Left hindlimb (tissue), 1 donor: ENCODE data around the gene KAT6B.

Source experiments
- DNase-seq: peaks from one replicate; pipeline ENCODE4 v3.0.0-alpha.2; 2018

The KAT6B gene

DNA sequence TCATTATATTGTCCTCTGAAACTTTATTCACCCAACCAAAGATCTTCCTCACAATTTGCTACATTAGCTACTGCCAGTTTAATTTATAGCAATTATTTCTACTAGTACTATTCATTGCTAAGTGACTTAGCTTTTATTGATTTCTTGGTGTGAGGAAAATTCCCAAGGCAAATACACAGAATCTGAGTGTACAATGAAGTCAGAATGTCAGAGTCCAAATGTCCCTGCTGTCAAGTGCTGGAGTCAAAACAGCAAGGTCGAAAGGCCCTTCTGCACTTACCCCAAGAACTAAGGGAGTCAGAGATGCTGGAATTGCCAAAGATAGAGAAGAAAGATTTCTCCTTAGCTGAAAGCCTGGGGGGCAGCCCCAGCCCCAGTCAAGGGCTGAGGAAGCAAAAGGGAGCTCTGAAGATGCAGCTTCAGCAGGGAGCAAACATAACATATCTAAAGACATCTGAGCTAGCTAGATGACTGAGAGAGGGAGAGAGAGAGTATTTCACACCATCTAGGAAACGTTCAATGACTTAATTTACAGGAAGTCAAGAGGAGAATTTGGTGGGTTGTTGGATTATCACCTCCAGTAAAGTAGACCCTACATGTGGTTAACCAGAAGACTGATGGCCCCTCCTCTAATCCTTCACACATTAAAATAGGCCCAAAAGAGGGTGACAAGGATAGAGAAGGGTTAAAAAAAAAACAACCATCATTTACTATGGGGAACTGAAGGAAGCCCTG, 248.5 kb downstream of the KAT6B start:
- DNase-seq, result no peak

DNA sequence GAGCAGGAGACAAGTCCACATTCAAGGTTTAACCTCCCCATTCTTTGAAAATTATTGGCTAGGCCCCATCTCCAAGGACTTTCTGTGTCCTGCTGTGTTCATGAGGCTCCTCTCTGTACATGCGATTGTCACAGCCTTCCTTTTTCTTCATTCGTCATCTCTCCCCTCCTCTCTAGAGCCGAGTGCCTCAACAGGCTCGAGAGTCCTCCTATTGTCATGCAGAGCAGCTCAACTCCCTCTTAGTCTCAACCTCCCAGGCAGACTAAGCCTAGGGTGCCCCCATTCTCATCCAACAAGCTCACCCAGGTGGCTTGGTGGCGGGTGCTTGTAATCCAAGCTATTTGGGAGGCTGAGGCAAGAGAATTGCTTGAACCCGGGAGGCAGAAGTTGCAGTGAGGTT, 249.9 kb downstream of the KAT6B start:
- DNase-seq, result no peak

DNA sequence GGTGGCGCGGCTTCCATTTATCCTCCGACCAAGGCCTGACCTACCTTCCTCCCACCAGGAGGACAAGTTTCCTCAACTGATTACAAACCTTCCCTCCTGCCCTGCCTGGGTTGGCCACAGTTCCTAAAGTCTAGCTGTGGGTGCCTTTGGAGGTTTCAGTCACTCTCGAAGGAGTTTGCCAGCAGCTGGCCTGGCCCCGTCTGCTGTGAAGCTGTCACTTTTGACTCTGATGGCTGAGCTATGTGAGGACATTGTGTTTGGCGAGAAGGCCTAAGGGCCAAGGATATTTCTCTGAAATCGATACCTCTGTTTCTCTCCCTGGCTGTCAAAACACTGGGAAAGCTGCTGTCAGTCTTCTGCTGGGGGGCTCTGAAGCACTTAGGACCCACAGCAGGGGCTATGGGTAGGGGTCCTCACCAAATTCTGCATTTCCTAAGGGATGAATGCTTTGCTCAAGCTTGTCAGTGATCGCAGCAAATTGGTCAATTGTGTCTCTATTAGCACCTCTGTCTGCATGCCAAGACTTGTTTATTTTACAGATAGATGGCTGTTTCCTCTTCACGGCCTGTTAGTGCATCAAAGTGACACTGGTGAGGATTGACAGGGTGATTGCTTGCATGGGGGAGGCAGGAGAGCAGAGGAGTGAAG, 253.2 kb downstream of the KAT6B start:
- DNase-seq, result no peak

DNA sequence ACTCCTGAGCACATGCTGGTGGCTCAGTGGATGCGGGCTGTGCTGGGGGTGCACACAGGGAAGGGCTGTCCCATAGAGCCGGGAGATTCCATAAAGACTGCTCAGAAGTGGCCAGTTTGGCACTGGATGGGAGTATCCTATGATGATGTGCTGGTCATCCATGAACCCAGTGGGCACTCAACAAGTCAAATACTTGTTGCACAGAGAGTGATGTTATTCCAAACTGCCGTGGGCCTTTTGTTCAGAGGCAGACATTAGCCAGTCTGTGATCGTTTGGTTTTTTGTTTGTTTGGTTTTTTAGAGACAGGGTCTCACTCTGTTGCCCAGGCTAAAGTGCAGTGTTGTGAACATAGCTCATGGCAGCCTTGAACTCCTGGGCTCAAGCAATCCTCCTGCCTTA, 254.2 kb downstream of the KAT6B start:
- no peak for DNase-seq

DNA sequence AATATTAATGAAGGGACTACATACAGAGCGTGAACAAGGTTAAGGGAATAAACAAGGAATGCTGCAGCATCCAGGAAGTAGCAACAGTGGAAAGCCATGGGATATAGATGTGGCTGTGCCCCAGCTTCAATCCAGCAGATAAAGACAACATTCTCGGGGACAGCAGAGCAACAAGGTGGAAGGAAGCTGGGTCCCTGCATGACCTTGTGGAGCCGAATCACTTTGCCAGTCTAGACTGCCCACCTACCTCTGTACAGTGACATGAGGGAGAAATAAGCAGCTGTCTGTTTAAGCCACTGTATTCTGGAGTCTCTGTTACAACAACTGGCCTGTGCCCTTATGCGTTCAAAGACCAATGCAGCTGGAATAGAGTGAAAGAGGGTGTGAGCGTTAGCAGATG, 255.0 kb downstream of the KAT6B start:
- DNase-seq, result no peak
